BE2C (cell line): ENCODE data around the gene ANKRD12.

Source experiments
- DNase-seq: peaks from one replicate; pipeline ENCODE4 v3.0.0-alpha.2; 2020
- H3K27me3 ChIP-seq: fragments of 250-450 bp; sonication (Bioruptor Pico); 2 replicates; pipeline ENCODE4 v1.5.1; 2020; ENCODE audit warnings: mild to moderate bottlenecking
- H3K36me3 ChIP-seq: fragments of 250-450 bp; sonication (Bioruptor Pico); 2 replicates; pipeline ENCODE4 v1.5.1; 2020; ENCODE audit warnings: mild to moderate bottlenecking
- H3K4me1 ChIP-seq: fragments of 250-450 bp; sonication (Bioruptor Pico); 2 replicates; pipeline ENCODE4 v1.5.1; 2020
- H3K4me3 ChIP-seq: 2 replicates; pipeline ENCODE4 v1.5.1; 2011; ENCODE audit warnings: low read depth, low read length
- H3K9me3 ChIP-seq: fragments of 250-450 bp; sonication (Bioruptor Pico); 2 replicates; pipeline ENCODE4 v1.5.1; 2020
- CTCF ChIP-seq: IDR thresholded peaks from 2 replicates; pipeline ENCODE4 v1.5.1; 2012; ENCODE audit warnings: mild to moderate bottlenecking, low read depth, low read length

Gene ANKRD12

DNA sequence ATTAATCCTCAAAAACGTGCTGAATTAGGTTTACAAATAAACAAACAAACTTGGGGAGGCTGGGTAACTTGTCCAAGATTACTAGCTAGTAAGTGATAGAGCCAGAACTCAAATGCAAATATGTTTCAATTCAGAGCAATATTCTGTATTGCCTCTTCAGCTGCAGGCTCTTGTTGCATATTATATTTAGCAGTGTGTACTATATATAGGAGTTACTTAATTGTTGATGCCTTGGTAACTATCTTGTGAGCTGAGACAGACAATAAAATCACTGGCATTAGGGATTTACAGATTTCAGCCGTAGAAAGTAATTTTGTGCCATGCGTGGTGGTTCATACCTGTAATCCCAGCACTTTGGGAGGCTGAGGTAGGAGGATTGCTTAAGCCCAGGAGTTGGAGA, 10.2 kb upstream of the ANKRD12 start:
- DNase-seq = no peak
- no peaks in the 10 kb centered on the region for H3K27me3 ChIP-seq
- no peak for TF ChIP-seq CTCF
- no peak overlapping the region for H3K4me3 ChIP-seq
- H3K4me1 ChIP-seq = no peaks in the 10 kb centered on the region
- peaks cover 21% of the 10 kb centered on the region for H3K36me3 ChIP-seq
- no peaks in the 10 kb centered on the region for H3K9me3 ChIP-seq

DNA sequence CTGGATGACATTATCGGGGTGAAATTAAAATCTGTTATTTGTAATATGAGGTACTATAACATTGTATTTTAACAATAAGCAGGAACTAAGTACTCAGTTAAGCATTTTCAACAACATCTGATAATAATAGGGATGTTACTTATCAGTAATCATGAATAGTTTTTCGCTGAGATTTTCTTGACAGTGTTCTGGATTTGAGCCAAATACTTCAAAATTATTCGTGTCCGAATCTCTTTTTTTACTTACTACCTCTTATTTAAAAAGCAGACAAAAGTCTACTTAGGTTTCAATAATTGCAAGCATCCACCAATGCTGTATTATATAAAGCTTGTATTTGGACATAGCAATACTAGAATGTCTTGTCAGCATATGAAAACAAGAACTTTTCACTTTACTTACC, 6.4 kb upstream of the ANKRD12 start:
- Histone ChIP-seq H3K4me3 (no peak overlapping the region), H3K36me3 (peaks cover 19% of the 10 kb centered on the region), H3K4me1 (no peaks in the 10 kb centered on the region), H3K9me3 (no peaks in the 10 kb centered on the region), H3K27me3 (no peaks in the 10 kb centered on the region)
- no peak for TF ChIP-seq CTCF
- no peak for DNase-seq

DNA sequence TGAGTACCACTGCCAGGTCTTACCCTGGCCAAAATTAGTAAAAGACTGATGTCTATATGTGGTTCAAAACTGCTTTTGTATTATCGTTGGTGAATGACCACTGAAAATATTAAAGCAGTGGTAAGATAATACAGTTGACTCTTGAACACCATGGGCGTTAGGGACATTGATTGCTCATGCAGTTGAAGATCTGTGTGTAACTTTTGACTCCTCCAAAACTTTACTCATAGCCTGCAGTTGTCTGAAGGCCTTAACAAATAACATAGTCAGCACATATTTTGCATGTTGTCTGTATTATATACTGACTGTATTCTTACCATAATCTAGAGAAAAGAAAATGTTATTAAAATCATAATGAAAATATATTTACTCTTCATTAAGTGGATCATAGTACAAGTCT, 5.8 kb upstream of the ANKRD12 start:
- Histone ChIP-seq H3K4me1 (no peaks in the 10 kb centered on the region), H3K36me3 (peaks cover 19% of the 10 kb centered on the region), H3K4me3 (no peak overlapping the region), H3K27me3 (no peaks in the 10 kb centered on the region), H3K9me3 (no peaks in the 10 kb centered on the region)
- no peak for DNase-seq
- TF ChIP-seq CTCF = no peak

DNA sequence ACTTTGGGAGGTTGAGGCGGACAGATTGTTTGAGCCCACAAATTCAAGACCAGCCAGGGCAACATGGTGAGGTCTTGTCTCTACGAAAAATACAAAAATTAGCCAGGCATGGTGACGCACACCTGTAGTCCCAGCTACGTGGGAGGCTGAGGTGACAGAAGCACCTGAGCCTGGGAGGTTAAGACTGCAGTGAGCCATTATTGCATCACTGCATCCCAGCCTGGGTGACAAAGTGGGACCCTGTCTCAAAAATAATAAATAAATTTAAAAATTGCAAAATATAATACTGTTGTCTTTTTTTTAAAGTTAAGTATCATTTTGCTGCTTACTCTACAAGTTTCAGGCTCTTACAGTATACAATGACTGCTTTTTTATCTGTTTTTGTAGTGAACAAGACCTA, 4.0 kb upstream of the ANKRD12 start:
- no peak for TF ChIP-seq CTCF
- Histone ChIP-seq H3K36me3 (peaks cover 12% of the 10 kb centered on the region), H3K27me3 (no peaks in the 10 kb centered on the region), H3K9me3 (no peaks in the 10 kb centered on the region), H3K4me3 (no peak overlapping the region), H3K4me1 (no peaks in the 10 kb centered on the region)
- no peak for DNase-seq

DNA sequence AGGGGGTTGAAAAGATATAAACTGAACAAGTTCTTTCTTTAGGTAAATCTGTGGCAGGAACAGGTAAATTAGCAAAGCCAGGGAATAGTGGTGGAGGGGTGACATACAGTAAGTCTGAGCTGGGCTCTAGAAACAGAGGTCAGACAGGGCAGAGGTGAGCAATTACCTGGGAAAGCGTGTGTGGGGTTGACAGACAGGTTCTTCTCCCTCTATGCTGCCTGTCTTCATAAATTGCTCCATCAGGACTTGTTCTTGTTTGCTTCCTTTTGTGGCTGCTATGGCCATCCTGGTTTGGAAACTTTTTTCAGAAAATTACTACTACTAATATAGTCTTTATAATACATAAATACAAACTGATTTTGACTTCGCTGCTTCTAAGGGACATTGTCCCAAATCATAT, 3.4 kb upstream of the ANKRD12 start:
- TF ChIP-seq CTCF = no peak
- H3K4me1 ChIP-seq = no peaks in the 10 kb centered on the region
- no peaks in the 10 kb centered on the region for H3K9me3 ChIP-seq
- peaks cover 9% of the 10 kb centered on the region for H3K36me3 ChIP-seq
- DNase-seq = no peak
- no peak overlapping the region for H3K4me3 ChIP-seq
- H3K27me3 ChIP-seq = no peaks in the 10 kb centered on the region

DNA sequence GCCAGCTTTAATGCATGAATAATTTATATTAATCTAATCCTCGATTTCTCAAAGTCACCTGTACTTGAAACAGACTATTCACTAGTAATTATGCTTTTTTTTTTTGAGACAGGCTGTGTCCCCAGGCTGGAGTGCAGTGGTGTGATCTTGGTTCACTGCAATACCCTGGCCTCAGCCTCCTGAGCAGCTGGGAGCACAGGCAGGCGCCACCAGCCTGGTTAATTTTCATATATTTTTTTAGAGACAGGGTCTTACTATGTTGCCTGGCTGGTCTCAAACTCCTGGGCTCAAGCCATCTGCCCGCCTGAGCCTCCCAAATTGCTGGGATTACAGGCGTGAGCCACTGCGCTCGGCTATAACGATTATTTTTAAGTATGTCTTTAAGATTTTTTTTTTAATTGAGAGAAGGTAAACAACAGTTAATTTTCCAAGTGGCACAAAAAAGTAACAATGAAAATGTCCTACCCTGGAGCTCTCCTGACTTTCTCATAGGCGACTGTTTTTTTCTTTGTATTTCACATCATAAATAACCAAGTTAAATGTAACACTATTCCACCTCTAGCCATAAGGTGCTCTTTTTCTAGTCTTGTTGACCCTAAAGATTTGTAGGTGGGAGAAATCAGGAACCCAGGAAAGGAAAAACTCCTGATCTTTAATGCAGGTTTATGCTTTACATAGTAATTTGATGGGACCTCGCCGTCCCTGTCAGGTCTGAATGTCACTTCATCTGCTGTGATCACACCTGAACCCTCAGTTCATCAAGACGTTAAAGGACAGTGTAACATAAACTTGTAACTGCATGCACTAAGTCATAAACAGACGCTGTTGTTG, 1.3 kb upstream of the ANKRD12 start:
- H3K4me3 ChIP-seq = peak overlapping the region; percentile 76
- H3K27me3 ChIP-seq = no peaks in the 10 kb centered on the region
- H3K36me3 ChIP-seq = no peaks in the 10 kb centered on the region
- no peaks in the 10 kb centered on the region for H3K9me3 ChIP-seq
- H3K4me1 ChIP-seq = no peaks in the 10 kb centered on the region
- no peak for DNase-seq
- TF ChIP-seq CTCF = no peak
